Stimulated activated CD8-positive, alpha-beta memory T cell treated with anti-CD3 and anti-CD28 coated beads, Interleukin-2, amount 100 ng/mL, for 1 hour (primary cell): ENCODE results near the gene TRIM28.
"Not testable (repeated sequence)": the region's sequence is repeated elsewhere in the genome, so short reads cannot be mapped to it uniquely, and the experiment has no call there.

Source experiments
- DNase-seq, 2 donors: peaks; one replicate each; pipeline ENCODE4 v3.0.0-alpha.2; 2020; ENCODE audit warnings: low read depth in 2 of 2

TRIM28 gene

DNA sequence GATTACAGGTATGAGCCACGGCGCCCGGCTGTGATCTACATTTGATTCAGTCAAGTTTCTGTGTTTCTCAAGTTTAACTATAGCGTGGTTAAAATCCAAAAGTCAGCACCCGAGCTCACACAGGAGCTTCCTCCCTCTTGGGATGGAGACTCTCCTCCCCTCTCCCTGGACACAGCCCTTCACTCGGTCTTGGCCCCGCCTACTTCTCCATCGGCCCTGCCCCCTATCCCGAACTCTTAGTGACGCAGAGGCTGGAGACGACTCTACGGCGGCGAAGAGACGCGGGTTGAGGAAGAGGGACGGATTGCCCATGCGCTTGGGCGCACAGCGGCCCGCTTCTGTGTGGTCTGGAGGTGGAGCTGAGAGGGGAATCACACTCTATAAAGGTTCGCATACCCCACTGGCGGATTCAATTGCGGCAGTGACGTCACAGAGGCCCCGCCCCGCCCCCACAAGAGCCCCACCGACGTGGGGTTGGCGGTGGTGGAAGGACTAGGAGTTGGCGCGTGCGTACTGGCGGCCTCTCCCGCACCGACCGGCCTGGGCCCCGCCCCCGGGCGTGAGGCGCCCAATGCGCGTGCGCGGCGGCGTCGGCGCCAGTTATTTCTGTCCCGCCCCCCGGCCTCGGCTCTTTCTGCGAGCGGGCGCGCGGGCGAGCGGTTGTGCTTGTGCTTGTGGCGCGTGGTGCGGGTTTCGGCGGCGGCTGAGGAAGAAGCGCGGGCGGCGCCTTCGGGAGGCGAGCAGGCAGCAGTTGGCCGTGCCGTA is at the start of gene TRIM28:
TRIM28 (plus strand) TSS at position 239 of the 765 bp plus-strand sequence. CDS start 694 bp downstream, outside the sequence.
- DNase-seq: peak; percentile 100

DNA sequence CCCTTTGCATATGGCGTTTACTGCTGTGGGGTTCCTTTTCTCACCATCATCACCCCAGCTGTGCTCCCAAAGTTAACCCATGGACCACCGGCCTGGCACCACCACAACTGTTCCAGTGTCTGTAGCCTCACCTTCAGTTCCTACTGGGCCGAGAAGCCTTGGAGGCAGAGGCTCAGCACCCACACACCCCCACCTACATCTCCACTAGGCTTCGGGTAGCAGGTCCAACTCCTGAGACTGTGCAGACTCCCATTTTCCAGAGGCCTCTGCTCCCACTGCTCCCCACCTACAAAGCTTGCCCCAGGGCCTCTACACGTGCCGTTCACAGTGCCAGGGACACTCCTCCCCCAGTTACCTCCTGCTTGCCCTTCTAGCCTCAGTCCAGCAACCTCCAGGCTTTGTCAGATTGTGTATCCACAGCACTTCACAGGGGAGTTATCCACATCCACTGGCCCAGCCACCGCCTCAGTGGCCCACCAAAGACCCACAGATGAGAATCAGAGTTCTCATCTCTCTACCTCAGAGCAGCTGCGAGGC is 46.2 kb upstream of the TRIM28 start:
- no peak for DNase-seq

DNA sequence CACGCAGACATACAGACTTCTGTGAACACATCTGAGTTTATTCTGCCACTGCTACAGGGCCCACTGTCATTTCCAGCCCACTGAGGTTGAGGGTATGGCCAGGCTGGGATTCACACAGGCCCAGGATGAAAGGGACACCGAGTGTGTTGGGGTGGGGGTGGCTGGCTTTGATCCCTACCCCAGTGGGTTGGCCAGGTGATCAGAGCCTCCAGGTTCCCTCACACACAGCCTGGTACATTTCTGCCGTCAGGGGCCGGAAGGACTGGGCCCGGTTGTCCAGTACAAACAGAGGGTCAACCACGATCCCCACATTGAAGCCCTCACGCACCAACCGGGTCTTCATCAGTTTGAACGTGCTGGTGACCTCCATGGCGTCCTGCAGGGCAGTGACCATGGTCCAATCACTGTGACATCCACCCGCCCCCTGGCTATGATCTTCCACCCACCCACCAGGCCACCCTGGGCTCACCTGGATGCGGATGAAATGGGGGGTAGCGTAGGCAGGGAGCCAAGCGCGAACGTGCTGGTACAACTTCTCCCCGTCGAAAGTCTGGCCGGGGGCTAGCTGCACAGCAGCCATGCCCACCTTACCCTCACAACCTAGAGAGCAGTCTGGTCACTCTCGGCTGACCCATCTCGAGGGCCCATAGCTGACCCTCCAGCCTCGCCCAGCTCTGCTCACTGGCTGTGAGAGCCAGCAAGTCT is 45.4 kb upstream of the TRIM28 start:
- no peak for DNase-seq

DNA sequence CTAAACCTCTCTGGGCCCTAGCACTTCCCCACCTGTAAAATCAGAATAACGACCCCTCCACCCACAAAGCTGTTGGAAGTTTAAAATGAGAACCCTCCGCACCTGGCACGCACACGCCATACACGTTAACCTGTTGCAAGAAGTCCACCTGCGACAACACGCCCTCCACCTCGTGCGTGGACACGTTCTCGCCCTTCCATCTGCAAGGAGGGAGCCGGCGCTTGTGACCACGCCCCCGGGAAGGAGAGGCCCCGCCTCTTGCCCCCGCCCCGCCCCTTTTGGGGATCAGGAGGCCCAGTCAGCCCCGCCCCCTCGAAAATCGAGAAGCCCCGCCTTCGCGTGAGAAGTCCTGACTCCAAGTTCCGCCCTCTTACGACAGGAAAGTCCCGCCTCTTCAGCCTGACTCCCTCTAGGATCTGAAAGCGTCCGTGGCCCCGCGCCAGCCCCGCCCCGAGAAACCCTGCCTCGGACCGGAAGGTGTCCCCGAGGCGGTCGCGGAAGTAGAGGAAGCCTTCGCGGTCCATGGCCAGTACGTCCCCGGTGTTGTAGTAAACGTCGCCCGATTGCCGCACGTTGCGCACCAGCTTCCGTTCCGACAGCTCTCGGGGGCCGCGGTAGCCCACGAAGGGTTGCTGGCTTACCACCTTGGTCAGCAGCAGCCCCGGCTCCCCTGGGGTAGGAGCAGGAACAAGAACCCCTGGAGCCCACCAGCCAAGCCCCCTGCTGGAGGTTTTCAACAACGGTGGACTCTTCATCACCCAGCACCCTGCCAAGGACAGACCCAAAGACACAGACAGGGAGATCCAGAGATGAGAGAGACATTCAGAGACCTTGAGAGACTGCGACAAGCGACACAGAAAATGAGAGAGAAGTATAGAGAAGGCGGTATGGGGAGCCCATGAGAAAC is 44.6 kb upstream of the TRIM28 start:
- peak; percentile 90 to 93 for DNase-seq

DNA sequence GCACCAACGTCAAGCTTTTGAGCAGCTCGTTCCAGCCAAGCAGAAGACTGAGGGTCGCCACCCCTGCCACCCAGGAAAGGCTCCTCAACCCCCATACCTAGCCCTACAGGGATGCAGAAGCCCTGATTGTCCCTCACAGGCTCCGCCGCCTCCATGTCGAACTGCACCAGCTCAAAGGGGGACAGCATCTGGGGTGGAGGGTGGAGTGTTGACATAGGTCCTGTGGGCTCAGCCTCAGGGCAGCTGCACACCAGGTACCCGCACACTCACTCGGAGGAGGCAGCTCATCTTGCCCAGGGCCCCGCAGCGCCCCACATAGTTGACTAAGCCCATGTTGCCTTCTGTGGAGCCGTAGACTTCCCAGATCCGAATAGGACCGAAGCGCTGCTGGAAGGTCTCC is 43.6 kb upstream of the TRIM28 start:
- no peak for DNase-seq

DNA sequence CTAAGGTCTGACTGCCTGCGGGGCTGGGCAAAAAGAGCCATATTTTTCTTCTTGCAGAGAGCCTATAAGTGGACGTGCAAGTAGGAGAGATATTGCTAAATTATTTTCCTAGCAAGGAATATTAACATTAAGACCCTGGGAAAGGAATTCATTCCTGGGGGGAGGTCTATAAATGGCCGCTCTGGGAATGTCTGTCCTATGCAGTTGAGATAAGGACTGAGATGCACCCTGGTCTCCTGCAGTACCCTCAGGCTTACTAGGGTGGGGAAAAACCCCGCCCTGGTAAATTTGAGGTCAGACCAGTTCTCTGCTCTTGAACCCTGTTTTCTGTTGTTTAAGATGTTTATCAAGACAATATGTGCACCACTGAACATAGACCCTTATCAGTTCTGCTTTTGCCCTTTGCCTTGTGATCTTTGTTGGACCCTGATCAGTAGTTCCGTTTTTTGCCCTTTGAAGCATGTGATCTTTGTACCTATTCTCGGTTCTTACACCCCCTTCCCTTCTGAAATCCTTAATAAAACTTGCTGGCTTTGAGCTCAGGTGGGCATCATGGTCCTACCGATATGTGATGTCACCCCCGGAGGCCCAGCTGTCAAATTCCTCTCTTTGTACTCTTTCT is 36.2 kb upstream of the TRIM28 start:
- not testable (repeated sequence) for DNase-seq

DNA sequence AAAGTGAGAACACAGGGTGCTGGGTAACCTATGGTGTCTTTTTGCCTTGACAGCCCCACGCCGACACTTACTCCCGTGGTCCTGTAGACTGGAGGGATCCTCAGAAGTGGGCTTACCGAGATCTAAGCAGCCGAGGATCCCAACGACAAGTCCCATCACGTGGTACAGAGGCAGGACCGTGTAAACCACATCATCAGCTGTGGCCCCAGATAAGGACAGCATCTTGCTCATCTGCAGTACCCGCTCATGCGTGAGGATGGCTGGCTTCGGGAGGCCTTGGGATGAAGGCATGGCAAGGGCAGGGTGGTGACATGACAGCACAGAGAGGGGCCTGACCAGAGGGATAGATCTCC is 34.2 kb upstream of the TRIM28 start:
- no peak for DNase-seq

DNA sequence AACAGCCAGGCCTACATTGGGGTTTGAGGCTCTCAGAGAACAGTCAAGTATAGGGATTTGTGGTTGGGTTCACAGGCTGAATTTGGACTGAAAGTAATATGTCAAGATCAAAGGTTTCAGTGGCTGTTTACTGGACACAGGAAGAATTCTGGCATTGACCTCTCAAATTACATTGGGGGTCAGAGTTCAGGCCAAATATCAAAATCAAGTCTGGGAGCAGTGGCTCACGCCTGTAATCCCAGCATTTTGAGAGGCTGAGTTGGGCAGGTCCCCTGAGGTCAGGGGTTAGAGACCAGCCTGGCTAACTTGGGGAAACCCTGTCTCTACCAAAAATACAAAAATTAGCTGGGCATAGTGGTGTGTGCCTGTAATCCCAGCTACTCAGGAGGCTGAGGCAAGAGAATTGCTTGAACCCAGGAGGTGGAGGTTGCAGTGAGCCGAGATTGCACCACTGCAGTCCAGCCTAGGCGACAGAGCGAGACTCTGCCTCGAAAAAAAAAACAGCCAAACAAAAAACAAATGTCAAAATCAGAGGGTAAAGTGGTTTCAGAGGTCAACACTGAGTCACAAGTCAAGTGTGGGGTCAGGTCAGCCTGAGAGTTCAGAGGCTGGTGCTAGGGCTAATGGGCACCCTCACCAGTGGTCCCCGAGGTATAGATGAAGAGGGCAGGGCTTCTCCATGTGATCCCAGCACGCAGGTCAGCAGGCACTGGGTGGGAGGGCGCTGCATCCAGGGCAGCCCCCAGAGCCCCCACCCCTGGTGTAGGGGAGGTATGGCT is 33.6 kb upstream of the TRIM28 start:
- DNase-seq: no peak

DNA sequence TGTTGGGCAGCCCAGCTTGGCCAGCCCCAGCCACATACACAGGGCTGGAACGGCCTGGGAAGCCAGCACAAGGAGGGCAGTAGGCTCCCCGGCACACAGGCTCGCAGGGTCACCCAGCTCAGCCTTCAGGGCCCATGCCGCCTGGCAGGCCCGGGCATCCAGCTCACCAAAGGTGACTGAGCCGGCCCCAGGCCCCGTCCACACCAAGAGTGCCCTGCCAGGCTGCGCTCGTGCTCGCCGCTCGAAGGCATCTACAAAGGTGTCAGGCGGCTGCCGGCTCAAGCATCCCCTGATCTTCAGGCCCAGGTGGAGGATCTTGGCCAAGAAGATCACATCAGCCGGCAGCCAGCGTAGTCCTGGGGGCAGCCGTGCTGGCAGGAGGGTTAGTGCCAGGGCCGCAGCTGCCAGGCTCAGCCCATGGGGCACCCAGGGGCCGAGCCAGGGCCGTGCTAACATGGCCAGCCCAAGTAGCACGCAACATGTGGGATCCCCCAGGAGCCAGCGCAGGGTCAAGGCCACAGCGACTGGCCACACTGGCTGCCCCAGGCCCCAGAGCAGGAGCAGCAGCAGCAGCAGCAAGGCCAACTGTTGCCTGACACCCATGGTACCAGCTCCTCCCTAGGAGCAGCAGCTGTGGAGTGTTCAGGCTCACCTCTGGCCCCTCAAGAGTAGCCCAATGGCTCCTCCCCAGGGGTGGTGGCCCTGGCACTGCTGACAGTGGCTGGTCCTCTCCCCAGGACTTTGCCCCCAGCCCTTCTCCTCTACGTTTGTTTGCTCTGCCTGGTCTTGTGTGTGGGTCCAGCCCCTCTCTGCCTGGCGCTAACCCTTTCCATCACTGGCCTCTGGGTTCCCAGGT is 32.3 kb upstream of the TRIM28 start, which contains the start of gene SLC27A5:
SLC27A5 (minus strand) TSS at position 640 of the 856 bp plus-strand sequence; CDS start at position 603, 37 bp downstream.
- no peak for DNase-seq

DNA sequence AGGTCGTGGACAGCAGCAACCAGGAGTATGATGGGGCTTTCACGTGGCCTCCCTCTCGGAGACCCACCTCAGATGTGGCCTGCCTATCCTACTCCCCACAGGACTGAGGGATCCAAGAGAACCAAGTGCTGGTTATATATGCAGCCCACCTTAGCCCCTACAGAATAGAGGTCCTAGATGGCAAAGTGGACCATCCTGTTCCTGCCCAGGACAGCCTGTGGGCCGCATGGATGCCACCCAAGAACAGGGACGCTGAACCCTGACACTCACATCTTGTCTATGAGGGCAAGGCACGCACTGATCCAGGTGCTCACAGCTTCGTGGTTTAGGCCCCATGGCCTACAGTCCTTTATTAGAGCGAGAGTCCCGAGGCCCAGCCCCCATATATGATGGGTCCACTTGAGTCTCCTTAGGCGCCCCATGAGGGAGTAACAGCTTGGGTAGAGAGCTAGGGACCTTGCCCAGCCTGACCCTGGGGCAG is 30.6 kb upstream of the TRIM28 start:
- no peak for DNase-seq

DNA sequence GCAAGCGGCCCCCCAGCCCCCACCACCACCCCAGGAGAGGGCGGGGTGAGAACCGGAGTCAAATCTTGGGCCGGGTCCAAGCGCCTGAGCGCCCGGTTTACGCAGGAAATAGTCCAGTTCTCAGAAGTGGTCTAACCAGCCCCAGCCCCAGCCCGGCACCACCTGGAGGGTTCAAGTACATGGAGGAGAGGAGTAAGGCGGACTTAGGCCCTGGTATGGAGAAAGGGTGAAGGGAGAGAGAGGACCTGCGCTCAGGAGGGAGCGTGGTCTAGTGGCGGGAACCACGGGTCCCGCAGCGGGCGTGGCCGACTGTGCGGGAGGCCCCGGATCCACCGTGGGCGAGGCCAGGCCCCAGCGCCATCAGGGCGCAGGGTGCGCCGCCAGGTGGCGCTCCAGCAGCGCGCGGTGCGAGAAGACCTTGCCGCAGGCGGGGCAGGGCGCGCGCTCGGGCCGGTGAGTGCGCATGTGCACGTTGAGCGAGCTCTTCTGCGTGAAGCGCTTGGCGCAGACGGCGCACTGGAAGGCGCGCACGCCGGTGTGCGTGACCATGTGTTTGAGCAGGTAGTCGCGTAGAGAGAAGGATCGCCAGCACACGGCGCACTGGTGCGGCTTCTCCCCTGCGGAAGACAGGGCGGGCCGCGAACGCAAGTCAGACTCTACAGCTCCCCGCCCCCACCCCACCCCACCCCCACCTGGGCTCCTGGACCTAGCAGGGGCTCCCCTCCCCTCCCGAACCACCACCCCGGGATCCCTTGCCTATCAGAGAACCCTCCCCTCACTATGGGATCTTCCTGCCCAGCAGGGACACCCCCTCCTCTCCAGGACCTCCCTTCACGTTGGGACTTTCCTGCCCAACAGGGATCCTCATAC is 29.9 kb upstream of the TRIM28 start:
- peak; percentile 83 to 84 for DNase-seq

DNA sequence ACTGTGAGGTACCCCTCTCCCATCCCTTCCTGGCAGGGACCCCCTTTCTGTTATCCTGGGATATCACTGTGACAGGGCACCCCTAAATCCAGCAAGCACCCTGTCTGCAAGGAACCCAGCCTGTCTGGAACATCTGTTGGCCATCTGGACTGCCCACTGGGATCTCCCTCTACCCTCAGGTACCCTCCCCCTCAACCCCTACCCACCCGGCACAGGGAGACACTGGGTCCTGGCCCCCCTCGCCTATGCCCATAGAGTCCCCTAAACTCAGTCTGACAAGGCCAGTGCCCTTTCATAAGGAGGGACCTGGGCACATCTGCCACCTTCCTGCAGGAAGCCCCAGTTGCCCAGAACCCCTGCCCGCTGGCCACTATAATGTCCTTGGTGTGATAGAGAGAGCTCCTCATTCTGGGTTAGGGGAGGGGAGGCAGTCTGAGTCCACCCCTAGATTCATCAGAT is 29.3 kb upstream of the TRIM28 start:
- DNase-seq: no peak

DNA sequence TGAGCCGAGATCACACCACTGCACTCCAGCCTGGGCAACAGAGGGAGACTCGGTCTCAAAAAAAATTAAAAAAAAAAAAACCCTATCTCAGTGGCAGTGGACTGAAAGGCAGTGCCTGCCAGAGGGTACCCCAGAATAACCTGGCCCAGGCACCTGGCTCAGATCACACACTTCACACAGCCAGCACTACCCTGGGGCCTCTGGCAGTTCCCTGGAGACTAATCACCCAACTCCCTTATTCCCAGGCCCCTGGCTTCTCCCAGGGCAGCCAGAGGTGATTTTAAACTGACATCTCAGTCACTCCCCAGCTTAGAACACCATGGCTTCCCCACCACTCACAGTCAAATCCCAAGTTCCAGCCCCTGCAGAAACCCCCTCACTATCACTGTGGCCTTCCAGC is 28.6 kb upstream of the TRIM28 start:
- no peak for DNase-seq

DNA sequence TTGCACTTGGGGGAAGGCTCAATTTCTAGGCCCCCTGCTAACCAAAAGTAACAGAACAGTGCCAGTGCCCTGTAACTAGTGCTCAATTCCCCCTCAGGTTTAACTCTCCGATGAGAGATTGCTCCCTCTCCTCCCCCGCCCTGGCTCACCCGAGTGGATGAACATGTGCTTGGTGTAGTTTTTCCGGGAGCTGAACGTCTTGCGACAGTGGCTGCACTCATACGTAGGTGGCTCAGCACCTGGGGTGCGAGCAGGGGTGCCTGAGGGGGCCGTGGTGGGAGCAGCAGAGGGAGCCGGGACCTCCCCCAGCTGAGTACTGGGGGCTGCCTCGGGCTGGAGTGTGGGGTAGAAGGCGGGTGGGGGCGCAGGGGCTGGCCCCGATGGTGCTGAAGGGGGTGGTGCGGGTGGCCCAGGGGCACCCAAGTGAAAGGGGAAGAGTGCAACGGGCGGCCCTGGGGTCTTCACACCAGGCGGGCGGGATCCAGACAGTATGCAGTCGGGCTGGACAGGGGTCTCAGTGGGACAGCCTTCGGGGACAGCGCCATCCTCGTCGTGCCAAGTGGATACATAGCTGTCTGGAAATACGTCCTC is 27.5 kb upstream of the TRIM28 start:
- no peak for DNase-seq

DNA sequence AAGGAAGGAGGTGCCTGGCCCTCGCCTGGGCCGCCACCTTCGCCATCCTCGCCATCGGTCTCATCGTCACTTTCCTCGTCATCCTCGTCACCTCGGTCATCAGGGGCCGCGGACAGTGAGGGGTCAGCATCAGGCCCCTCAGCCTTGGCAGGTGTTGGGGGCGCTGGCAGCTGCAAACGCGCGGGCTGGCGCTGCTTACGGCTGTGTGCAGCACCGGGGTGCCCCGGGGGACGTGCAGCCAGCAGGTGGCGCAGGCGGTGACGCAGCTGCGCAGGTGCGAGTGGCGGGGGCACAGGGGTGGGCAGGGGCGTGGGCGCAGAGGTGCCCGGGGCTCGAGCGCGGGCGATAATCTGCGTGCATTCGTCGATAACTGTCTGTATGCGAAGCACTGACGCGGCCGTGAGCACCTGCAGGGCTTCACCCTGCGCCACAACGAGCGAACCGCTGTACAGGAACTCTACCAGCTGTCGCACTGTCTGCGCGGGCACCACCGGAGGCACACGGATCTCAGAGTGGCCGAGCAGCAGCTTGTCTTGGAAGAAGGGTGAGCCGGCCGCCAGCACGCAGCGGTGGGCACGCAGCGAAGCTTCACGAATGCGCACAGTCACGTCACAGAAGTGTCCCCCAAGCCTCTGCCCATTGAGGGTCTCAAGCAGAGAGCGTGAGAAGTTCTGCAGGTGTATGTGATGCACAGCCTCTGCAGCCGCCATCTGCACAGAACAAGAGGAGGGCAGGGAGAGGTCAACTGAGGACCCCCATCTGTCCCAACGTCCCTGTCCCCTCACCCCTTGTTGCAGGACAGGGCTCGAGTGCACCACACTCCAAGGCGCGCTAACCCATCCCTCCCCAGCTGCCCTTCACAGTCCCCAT is 26.7 kb upstream of the TRIM28 start:
- no peak for DNase-seq

DNA sequence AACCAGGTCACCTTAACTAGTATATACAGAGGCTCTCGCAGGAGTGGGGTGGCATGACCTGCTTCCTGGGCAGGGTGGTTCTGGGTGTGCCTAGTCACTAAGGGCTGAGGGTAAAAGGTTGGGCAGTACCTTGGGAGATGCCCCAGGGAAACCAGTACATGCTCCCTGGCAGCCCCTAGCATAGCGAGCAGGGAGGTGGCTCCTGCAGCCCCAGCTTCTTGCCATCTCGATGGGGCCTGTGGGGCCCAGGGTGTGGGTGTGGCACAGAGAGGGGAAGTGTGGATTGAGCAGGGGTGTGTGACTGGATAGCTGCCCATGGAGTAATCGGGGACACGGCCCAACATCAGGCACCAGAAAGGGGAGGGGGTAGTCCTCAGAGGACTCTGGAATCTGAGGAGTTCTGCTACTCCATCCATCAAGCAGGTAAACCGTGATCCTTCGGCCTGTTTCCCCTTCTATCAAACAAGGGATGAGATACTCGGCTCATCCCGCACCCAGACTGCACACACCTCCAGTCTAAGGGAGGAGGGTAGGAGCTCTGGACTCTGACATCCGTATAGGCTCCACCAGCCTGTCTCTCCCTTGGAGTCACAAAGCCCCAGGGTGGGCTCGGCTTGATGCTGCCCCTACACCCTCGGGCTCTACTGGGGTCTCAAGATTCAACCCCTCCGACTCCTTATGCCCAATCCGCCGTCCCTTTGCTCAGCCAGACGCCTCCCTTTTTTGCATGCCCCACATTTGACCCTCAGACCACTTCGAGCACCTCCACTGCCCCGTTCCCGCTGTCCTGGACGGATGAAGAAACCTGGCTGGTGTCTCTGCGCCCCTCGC is 25.4 kb upstream of the TRIM28 start:
- DNase-seq: no peak
